IPS-NIHi7 (cell line): ENCODE data around the gene SGPL1.

Experiments
- DNase-seq: peaks from one replicate; pipeline ENCODE4 v3.0.0; 2012; ENCODE audit warnings: mixed read lengths; ENCODE audit errors: extremely low spot score

SGPL1 gene

GRCh38 chr10:70809726-70810125 is 6.0 kb upstream of the SGPL1 start:
- no peak for DNase-seq

GRCh38 chr10:70810967-70811366 is 4.8 kb upstream of the SGPL1 start:
- DNase-seq = no peak

- DNase-seq = no peak
These were observed 3.9 kb upstream of the SGPL1 start for GRCh38 chr10:70811881-70812280.

- no peak for DNase-seq
These were observed 2.9 kb upstream of the SGPL1 start for GRCh38 chr10:70812814-70813213.

- DNase-seq = no peak
These were observed 1.6 kb upstream of the SGPL1 start for GRCh38 chr10:70814126-70814525.

GRCh38 chr10:70816220-70816894 is 609 bp downstream of the SGPL1 start:
- peak; percentile 77 for DNase-seq

GRCh38 chr10:70820976-70821750 is 5.4 kb downstream of the SGPL1 start:
- DNase-seq = no peak

GRCh38 chr10:70822076-70822820 is 6.5 kb downstream of the SGPL1 start:
- DNase-seq = no peak

GRCh38 chr10:70827086-70827757 is 11.5 kb downstream of the SGPL1 start:
- no peak for DNase-seq

GRCh38 chr10:70828923-70829322 is 13.2 kb downstream of the SGPL1 start:
- DNase-seq = no peak

GRCh38 chr10:70829543-70829942 is 13.8 kb downstream of the SGPL1 start:
- no peak for DNase-seq

GRCh38 chr10:70830164-70830563 is 14.4 kb downstream of the SGPL1 start:
- no peak for DNase-seq

GRCh38 chr10:70832221-70832620 is 16.5 kb downstream of the SGPL1 start:
- no peak for DNase-seq

- DNase-seq = no peak
These were observed 17.2 kb downstream of the SGPL1 start for GRCh38 chr10:70832852-70833528.

GRCh38 chr10:70833601-70834000 is 17.9 kb downstream of the SGPL1 start:
- no peak for DNase-seq

- no peak for DNase-seq
These were observed 18.3 kb downstream of the SGPL1 start for GRCh38 chr10:70834021-70834420.

- DNase-seq = no peak
These were observed 18.8 kb downstream of the SGPL1 start for GRCh38 chr10:70834441-70835151.

GRCh38 chr10:70836319-70836718 is 20.6 kb downstream of the SGPL1 start:
- no peak for DNase-seq

GRCh38 chr10:70837660-70838059 is 21.9 kb downstream of the SGPL1 start:
- no peak for DNase-seq

GRCh38 chr10:70838270-70838805 is 22.6 kb downstream of the SGPL1 start:
- DNase-seq = no peak

- no peak for DNase-seq
These were observed 25.1 kb downstream of the SGPL1 start for GRCh38 chr10:70840836-70841235.
